Fibroblast of lung (primary cell): ENCODE data around the gene KCNMA1.

ENCODE experiments used
- CTCF ChIP-seq, 2 donors: IDR thresholded peaks in 1 of 2; conservative IDR thresholded peaks in 1 of 2; 1 replicate in 1 of 2; 2 replicates in 1 of 2; pipeline ENCODE4 v1.5.1; 2011 to 2012; ENCODE audit warnings: low read length in 2 of 2, control low read depth in 1 of 2, inconsistent platforms in 1 of 2, low read depth in 1 of 2, mild to moderate bottlenecking in 1 of 2
- EZH2 ChIP-seq: IDR thresholded peaks from 2 replicates; pipeline ENCODE4 v1.5.1; 2012; ENCODE audit warnings: low read length, control low read depth, mild to moderate bottlenecking; ENCODE audit errors: missing control alignments

- no peak for TF ChIP-seq CTCF (conservative IDR thresholded peaks at IDR 0.05 in 1 of 2, IDR thresholded peaks at IDR 0.05 in 1 of 2; ENCODE audit: low read depth in 1 of 2, low read length in 2 of 2)
- no peak for TF ChIP-seq EZH2
Observed at GRCh38 chr10:77444041-77444440, 193.6 kb downstream of the KCNMA1 start.
